ENCODE measurements around the gene PLEKHA7.
"Not testable (repeated sequence)": the region's sequence is repeated elsewhere in the genome, so short reads cannot be mapped to it uniquely, and the experiment has no call there.

The PLEKHA7 gene

DNA sequence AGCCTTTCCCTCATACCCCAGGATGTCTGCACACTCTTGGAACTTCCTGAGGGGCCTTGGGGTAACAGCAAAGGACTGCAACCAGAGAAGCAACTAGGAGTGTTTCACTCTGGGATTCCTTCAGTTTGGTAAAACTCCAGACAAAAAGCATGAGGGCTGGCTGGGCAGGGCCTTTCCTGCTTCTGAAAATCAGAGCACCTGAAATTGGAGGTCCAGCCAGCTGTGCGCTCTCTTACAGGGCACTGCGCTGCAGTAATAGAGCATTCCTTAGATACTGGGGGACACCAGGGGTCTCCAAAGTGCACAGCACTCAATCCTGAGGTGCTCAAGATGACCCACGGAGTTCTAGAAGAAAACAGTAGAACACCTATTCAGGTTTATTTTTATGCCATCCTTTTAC, 49.7 kb downstream of the PLEKHA7 start:
- Histone ChIP-seq H2AK5ac (ENCODE audit: low read length) (no peak overlapping the region), H3K36me3 (ENCODE audit: control insufficient read depth, insufficient read depth, low read length) (no peaks in the 10 kb centered on the region), H3K79me2 (ENCODE audit: control insufficient read depth, insufficient read depth, low read length) (no peaks in the 10 kb centered on the region), H2BK120ac (ENCODE audit: low read depth, low read length) (no peak overlapping the region), H3K27ac (ENCODE audit: low read depth, low read length) (no peak overlapping the region), H2BK5ac (ENCODE audit: low read length) (no peak overlapping the region), H4K5ac (ENCODE audit: low read length) (no peak overlapping the region), H3K27me3 (ENCODE audit: insufficient read depth, low read length, poor library complexity) (no peaks in the 10 kb centered on the region), H3K4me1 (ENCODE audit: control insufficient read depth, low read depth, low read length) (peaks cover 11% of the 10 kb centered on the region), H4K8ac (ENCODE audit: low read depth, low read length) (no peak overlapping the region), H3K79me1 (ENCODE audit: low read length) (no peaks in the 10 kb centered on the region), H2BK15ac (replicated peaks; ENCODE audit: low read depth) (no peak overlapping the region), H3K4me3 (ENCODE audit: low read length) (no peak overlapping the region), H3K4me2 (ENCODE audit: low read length) (no peak overlapping the region), H3K56ac (ENCODE audit: low read length) (no peak overlapping the region), H3K4ac (ENCODE audit: low read depth, low read length) (no peak overlapping the region), H3K23ac (ENCODE audit: low read length) (no peak overlapping the region), H3K18ac (ENCODE audit: low read length) (no peak overlapping the region), H3K9ac (ENCODE audit: low read length) (no peak overlapping the region)
- DNase-seq = no peak
- no CpG with 5 or more reads among the region's 3 CpGs for WGBS (ENCODE audit: extremely low coverage, insufficient coverage, low lambda C conversion rate)

DNA sequence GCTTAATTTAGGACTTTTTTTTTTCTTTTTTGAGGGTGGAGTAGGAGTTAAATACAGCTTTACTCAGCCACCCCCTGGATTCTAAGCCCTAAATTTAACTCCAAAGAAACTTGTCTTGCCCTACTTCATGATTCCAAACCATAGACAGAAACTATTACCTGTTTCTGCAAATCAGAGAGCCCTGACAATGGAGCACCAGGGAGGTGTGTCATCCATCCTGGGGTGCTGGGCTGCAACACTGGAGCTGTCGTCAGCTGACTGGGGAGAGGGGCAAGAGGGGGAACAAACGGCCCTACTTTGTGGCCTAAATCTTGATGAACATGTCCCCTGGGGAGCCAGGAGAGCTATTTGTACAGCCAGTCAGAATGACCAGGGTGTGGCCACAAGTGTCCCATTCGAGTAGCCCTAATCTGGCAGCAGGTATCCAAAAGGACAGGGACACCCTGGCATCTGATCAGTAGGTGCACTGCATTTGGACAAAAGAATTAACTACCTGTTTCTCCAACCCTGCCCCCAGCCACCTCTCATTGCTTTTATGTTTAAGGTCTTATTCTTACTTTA, 50.8 kb downstream of the PLEKHA7 start:
- no peaks in the 10 kb centered on the region for H3K36me3 ChIP-seq (ENCODE audit: control insufficient read depth, insufficient read depth, low read length)
- no peak overlapping the region for H3K9ac ChIP-seq (ENCODE audit: low read length)
- H3K4ac ChIP-seq (ENCODE audit: low read depth, low read length) = no peak overlapping the region
- H3K27ac ChIP-seq (ENCODE audit: low read depth, low read length) = no peak overlapping the region
- H3K56ac ChIP-seq (ENCODE audit: low read length) = no peak overlapping the region
- no peak overlapping the region for H2AK5ac ChIP-seq (ENCODE audit: low read length)
- no CpG with 5 or more reads among the region's 3 CpGs for WGBS (ENCODE audit: extremely low coverage, insufficient coverage, low lambda C conversion rate)
- H4K8ac ChIP-seq (ENCODE audit: low read depth, low read length) = no peak overlapping the region
- H3K79me2 ChIP-seq (ENCODE audit: control insufficient read depth, insufficient read depth, low read length) = no peaks in the 10 kb centered on the region
- no peak overlapping the region for H3K23ac ChIP-seq (ENCODE audit: low read length)
- H4K5ac ChIP-seq (ENCODE audit: low read length) = no peak overlapping the region
- no peak overlapping the region for H3K4me3 ChIP-seq (ENCODE audit: low read length)
- H3K18ac ChIP-seq (ENCODE audit: low read length) = no peak overlapping the region
- H3K27me3 ChIP-seq (ENCODE audit: insufficient read depth, low read length, poor library complexity) = no peaks in the 10 kb centered on the region
- H3K4me2 ChIP-seq (ENCODE audit: low read length) = no peak overlapping the region
- no peak overlapping the region for H2BK15ac ChIP-seq (replicated peaks; ENCODE audit: low read depth)
- H3K4me1 ChIP-seq (ENCODE audit: control insufficient read depth, low read depth, low read length) = peaks cover 17% of the 10 kb centered on the region
- no peak overlapping the region for H2BK5ac ChIP-seq (ENCODE audit: low read length)
- no peak for DNase-seq
- H3K79me1 ChIP-seq (ENCODE audit: low read length) = no peaks in the 10 kb centered on the region
- no peak overlapping the region for H2BK120ac ChIP-seq (ENCODE audit: low read depth, low read length)

DNA sequence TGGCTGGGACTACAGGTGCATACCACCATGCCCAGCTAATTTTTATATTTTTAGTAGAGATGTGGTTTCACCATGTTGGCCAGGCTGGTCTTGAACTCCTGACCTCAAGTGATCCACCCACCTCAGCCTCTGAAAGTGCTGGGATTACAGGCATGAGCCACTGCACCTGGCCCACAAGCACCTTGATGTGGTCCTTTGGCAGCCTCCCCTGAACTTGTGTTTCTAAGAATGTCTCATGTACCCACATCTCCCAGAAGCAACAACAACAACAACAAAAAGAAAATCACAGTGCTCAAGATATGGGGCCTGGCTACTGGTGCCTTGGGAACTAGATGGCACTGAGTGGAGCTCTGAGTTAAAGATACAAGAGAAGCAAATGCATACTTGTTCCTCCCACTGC, 51.6 kb downstream of the PLEKHA7 start:
- not testable (repeated sequence) for H3K79me1 ChIP-seq (ENCODE audit: low read length); H3K4me2 ChIP-seq (ENCODE audit: low read length); H3K27me3 ChIP-seq (ENCODE audit: insufficient read depth, low read length, poor library complexity); H3K79me2 ChIP-seq (ENCODE audit: control insufficient read depth, insufficient read depth, low read length); H3K56ac ChIP-seq (ENCODE audit: low read length); H2AK5ac ChIP-seq (ENCODE audit: low read length); H2BK15ac ChIP-seq (replicated peaks; ENCODE audit: low read depth); H2BK120ac ChIP-seq (ENCODE audit: low read depth, low read length); H3K4me3 ChIP-seq (ENCODE audit: low read length); H2BK5ac ChIP-seq (ENCODE audit: low read length); H3K27ac ChIP-seq (ENCODE audit: low read depth, low read length); H3K36me3 ChIP-seq (ENCODE audit: control insufficient read depth, insufficient read depth, low read length); H3K18ac ChIP-seq (ENCODE audit: low read length); H3K23ac ChIP-seq (ENCODE audit: low read length); H4K5ac ChIP-seq (ENCODE audit: low read length); DNase-seq; H3K9ac ChIP-seq (ENCODE audit: low read length); H4K8ac ChIP-seq (ENCODE audit: low read depth, low read length); H3K4ac ChIP-seq (ENCODE audit: low read depth, low read length)
- peaks cover 17% of the 10 kb centered on the region for H3K4me1 ChIP-seq (ENCODE audit: control insufficient read depth, low read depth, low read length)

DNA sequence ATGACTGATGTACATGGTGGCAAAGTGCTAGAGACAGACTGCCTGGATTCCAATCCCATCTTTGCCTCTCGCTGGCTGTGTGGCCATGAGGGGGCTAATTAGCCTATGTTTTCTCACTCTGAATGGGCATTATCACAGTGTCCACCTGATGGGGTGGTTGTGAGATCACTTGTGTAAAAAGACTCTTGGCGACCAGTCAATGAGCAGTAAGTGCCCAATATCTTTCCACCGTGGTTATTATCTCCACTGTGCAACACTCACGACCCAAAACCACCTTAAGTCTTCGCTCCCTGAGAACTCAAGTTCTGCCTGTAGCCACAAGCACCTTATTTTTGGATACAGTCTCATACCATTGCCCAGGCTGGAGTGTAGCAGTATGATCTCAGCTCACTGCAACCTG, 52.1 kb downstream of the PLEKHA7 start:
- H3K27ac ChIP-seq (ENCODE audit: low read depth, low read length) = no peak overlapping the region
- no peak overlapping the region for H4K5ac ChIP-seq (ENCODE audit: low read length)
- no peaks in the 10 kb centered on the region for H3K79me2 ChIP-seq (ENCODE audit: control insufficient read depth, insufficient read depth, low read length)
- H2BK120ac ChIP-seq (ENCODE audit: low read depth, low read length) = no peak overlapping the region
- H3K4ac ChIP-seq (ENCODE audit: low read depth, low read length) = no peak overlapping the region
- H3K4me2 ChIP-seq (ENCODE audit: low read length) = no peak overlapping the region
- no peak overlapping the region for H3K9ac ChIP-seq (ENCODE audit: low read length)
- H4K8ac ChIP-seq (ENCODE audit: low read depth, low read length) = no peak overlapping the region
- no peak overlapping the region for H3K23ac ChIP-seq (ENCODE audit: low read length)
- no peaks in the 10 kb centered on the region for H3K27me3 ChIP-seq (ENCODE audit: insufficient read depth, low read length, poor library complexity)
- WGBS (ENCODE audit: extremely low coverage, insufficient coverage, low lambda C conversion rate) = no CpG with 5 or more reads among the region's 5 CpGs
- H3K36me3 ChIP-seq (ENCODE audit: control insufficient read depth, insufficient read depth, low read length) = no peaks in the 10 kb centered on the region
- no peak overlapping the region for H2BK15ac ChIP-seq (replicated peaks; ENCODE audit: low read depth)
- H3K4me3 ChIP-seq (ENCODE audit: low read length) = no peak overlapping the region
- H3K56ac ChIP-seq (ENCODE audit: low read length) = no peak overlapping the region
- no peak overlapping the region for H3K18ac ChIP-seq (ENCODE audit: low read length)
- H3K4me1 ChIP-seq (ENCODE audit: control insufficient read depth, low read depth, low read length) = peaks cover 19% of the 10 kb centered on the region
- no peak overlapping the region for H2BK5ac ChIP-seq (ENCODE audit: low read length)
- no peak overlapping the region for H2AK5ac ChIP-seq (ENCODE audit: low read length)
- no peak for DNase-seq
- no peaks in the 10 kb centered on the region for H3K79me1 ChIP-seq (ENCODE audit: low read length)

DNA sequence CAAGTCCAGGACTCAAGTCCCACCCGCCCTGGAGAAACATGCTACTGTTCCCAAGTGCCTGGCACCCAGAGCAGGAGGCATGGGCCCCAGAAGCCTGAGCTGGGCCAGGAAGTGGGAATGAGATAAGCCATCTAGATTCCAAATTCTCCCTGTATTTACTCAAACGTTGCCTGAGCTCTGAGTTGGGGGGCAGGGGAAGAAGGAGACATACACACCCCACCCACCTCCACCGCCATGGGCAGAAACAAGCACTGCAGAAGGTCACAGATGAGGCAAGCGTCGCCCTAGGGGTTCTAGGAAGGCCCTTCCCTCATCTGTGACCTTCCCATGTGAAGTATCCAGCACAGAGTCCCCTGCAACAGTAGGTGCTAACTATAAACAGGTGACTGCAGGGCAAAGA, 54.0 kb downstream of the PLEKHA7 start:
- no peak overlapping the region for H2AK5ac ChIP-seq (ENCODE audit: low read length)

DNA sequence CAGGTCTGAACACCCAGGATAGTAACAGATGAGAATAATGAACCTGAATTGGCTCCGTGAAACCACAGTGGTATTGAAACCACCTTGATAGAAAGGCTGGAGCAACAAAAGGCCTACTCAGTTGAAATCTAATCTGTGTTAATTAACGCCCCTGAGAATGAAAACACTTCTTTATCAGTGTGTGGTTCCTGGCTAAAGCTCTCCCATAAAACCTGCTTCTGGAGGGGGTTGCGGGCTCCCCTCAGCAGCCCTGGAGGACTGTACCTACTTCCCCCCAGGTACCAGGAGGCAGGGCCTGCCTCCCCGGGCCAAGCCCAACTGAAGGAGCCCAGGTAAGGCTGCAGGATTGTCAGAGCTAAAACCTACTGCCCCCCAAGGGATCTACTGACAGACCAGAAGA, 54.6 kb downstream of the PLEKHA7 start:
- Histone ChIP-seq H3K27me3 (ENCODE audit: insufficient read depth, low read length, poor library complexity) (no peaks in the 10 kb centered on the region), H4K5ac (ENCODE audit: low read length) (no peak overlapping the region), H3K27ac (ENCODE audit: low read depth, low read length) (no peak overlapping the region), H3K36me3 (ENCODE audit: control insufficient read depth, insufficient read depth, low read length) (no peaks in the 10 kb centered on the region), H3K4me3 (ENCODE audit: low read length) (no peak overlapping the region), H2AK5ac (ENCODE audit: low read length) (no peak overlapping the region), H3K56ac (ENCODE audit: low read length) (peak overlapping the region; percentile 77), H2BK15ac (replicated peaks; ENCODE audit: low read depth) (no peak overlapping the region), H3K4me1 (ENCODE audit: control insufficient read depth, low read depth, low read length) (peaks cover 25% of the 10 kb centered on the region), H2BK120ac (ENCODE audit: low read depth, low read length) (no peak overlapping the region), H4K8ac (ENCODE audit: low read depth, low read length) (no peak overlapping the region), H3K23ac (ENCODE audit: low read length) (peak overlapping the region; percentile 75), H3K4me2 (ENCODE audit: low read length) (no peak overlapping the region), H3K4ac (ENCODE audit: low read depth, low read length) (no peak overlapping the region), H3K79me2 (ENCODE audit: control insufficient read depth, insufficient read depth, low read length) (no peaks in the 10 kb centered on the region), H3K18ac (ENCODE audit: low read length) (peak overlapping the region; percentile 15), H3K79me1 (ENCODE audit: low read length) (no peaks in the 10 kb centered on the region), H3K9ac (ENCODE audit: low read length) (no peak overlapping the region), H2BK5ac (ENCODE audit: low read length) (peak overlapping the region; percentile 91)
- DNase-seq = peak; percentile 77
- WGBS (ENCODE audit: extremely low coverage, insufficient coverage, low lambda C conversion rate) = no CpG with 5 or more reads among the region's 4 CpGs

More for the DNA sequence above, 54.0 kb downstream of the PLEKHA7 start:
- H3K27ac ChIP-seq (ENCODE audit: low read depth, low read length) = no peak overlapping the region
- no peak overlapping the region for H4K5ac ChIP-seq (ENCODE audit: low read length)
- peak overlapping the region; percentile 77 for H3K56ac ChIP-seq (ENCODE audit: low read length)
- H3K4me3 ChIP-seq (ENCODE audit: low read length) = no peak overlapping the region
- H4K8ac ChIP-seq (ENCODE audit: low read depth, low read length) = no peak overlapping the region
- no peak overlapping the region for H2BK120ac ChIP-seq (ENCODE audit: low read depth, low read length)
- H3K79me2 ChIP-seq (ENCODE audit: control insufficient read depth, insufficient read depth, low read length) = no peaks in the 10 kb centered on the region
- H3K4ac ChIP-seq (ENCODE audit: low read depth, low read length) = no peak overlapping the region
- no peak overlapping the region for H3K9ac ChIP-seq (ENCODE audit: low read length)
- H3K27me3 ChIP-seq (ENCODE audit: insufficient read depth, low read length, poor library complexity) = no peaks in the 10 kb centered on the region
- H3K4me2 ChIP-seq (ENCODE audit: low read length) = no peak overlapping the region
- peaks cover 25% of the 10 kb centered on the region for H3K4me1 ChIP-seq (ENCODE audit: control insufficient read depth, low read depth, low read length)
- H2BK15ac ChIP-seq (replicated peaks; ENCODE audit: low read depth) = no peak overlapping the region
- peak overlapping the region; percentile 75 for H3K23ac ChIP-seq (ENCODE audit: low read length)
- no peaks in the 10 kb centered on the region for H3K36me3 ChIP-seq (ENCODE audit: control insufficient read depth, insufficient read depth, low read length)
- WGBS (ENCODE audit: extremely low coverage, insufficient coverage, low lambda C conversion rate) = no CpG with 5 or more reads among the region's 5 CpGs
- DNase-seq = peak; percentile 44
- peak overlapping the region; percentile 15 for H3K18ac ChIP-seq (ENCODE audit: low read length)
- peak overlapping the region; percentile 91 for H2BK5ac ChIP-seq (ENCODE audit: low read length)
- H3K79me1 ChIP-seq (ENCODE audit: low read length) = no peaks in the 10 kb centered on the region
